HG03575 (cell line): ENCODE data around the gene CCDC180.
"Not testable (repeated sequence)": the region's sequence is repeated elsewhere in the genome, so short reads cannot be mapped to it uniquely, and the experiment has no call there.

Experiments
- ATAC-seq: cut with Tn5 transposase; IDR thresholded peaks from one replicate; pipeline ENCODE4 v1.9.1; 2021; ENCODE audit not compliant: unreplicated experiment, insufficient number of reproducible peaks, low FRiP score; ENCODE audit errors: extremely low read depth

Gene CCDC180

GRCh38 chr9:97307500-97308163, at the start of gene CCDC180:
Gene CCDC180, plus strand, starts transcription at chr9:97307659. Its CDS starts 405 bp downstream, at chr9:97308064.
- no peak for ATAC-seq

GRCh38 chr9:97259834-97260514, 47.5 kb upstream of the CCDC180 start:
- not testable (repeated sequence) for ATAC-seq

GRCh38 chr9:97271292-97271691, 36.2 kb upstream of the CCDC180 start:
- no peak for ATAC-seq

GRCh38 chr9:97272072-97272471, 35.4 kb upstream of the CCDC180 start:
- no peak for ATAC-seq

GRCh38 chr9:97276310-97276852, 31.1 kb upstream of the CCDC180 start:
- no peak for ATAC-seq

GRCh38 chr9:97277953-97278352, 29.5 kb upstream of the CCDC180 start:
- no peak for ATAC-seq

- ATAC-seq = no peak
These were observed 26.6 kb upstream of the CCDC180 start for GRCh38 chr9:97280755-97281330.

- ATAC-seq = no peak
These were observed 23.7 kb upstream of the CCDC180 start for GRCh38 chr9:97283768-97284167.

GRCh38 chr9:97284798-97285197, 22.7 kb upstream of the CCDC180 start:
- no peak for ATAC-seq

- no peak for ATAC-seq
These were observed 15.3 kb upstream of the CCDC180 start for GRCh38 chr9:97292200-97292599.

- ATAC-seq = no peak
These were observed 14.2 kb upstream of the CCDC180 start for GRCh38 chr9:97293207-97293721.

GRCh38 chr9:97293818-97294217, 13.6 kb upstream of the CCDC180 start:
- ATAC-seq = no peak

- no peak for ATAC-seq
These were observed 9.6 kb upstream of the CCDC180 start for GRCh38 chr9:97297889-97298288.

- ATAC-seq = peak; percentile 57
These were observed 7.5 kb upstream of the CCDC180 start for GRCh38 chr9:97299809-97300414.

GRCh38 chr9:97300586-97300985, 6.9 kb upstream of the CCDC180 start:
- ATAC-seq = no peak

GRCh38 chr9:97301974-97302373, 5.5 kb upstream of the CCDC180 start:
- ATAC-seq = no peak

GRCh38 chr9:97304586-97304985, 2.9 kb upstream of the CCDC180 start:
- no peak for ATAC-seq

- no peak for ATAC-seq
These were observed 1.8 kb upstream of the CCDC180 start for GRCh38 chr9:97305501-97306298.

- no peak for ATAC-seq
These were observed 368 bp upstream of the CCDC180 start for GRCh38 chr9:97307091-97307490.
